ENCODE data around the gene BDP1.

- TF ChIP-seq CTCF (IDR thresholded peaks at IDR 0.05; ENCODE audit: low read depth, low read length) (no peak), POLR2A (IDR thresholded peaks at IDR 0.05; ENCODE audit: extremely low read depth, insufficient read length) (no peak)
Measured at GRCh38 chr5:71533142-71533541, 77.7 kb downstream of the BDP1 start.

All from NB4 (cell line).